Heart left ventricle (tissue), 16 donors: ENCODE data around the gene GPX4. TPM values are rescaled to one million over a fixed set of nuclear protein-coding genes. Genes with fewer than 3 reads are reported as not detected.

ENCODE experiments used
- ATAC-seq, 4 donors: fragments of 200-7000 bp; cut with Tn5 transposase; one replicate each; pipeline ENCODE4 v1.9.1; 2020 to 2022; ENCODE audit warnings: moderate library complexity in 4 of 4, mild to moderate bottlenecking in 3 of 4, moderate number of reproducible peaks in 1 of 4
- DNase-seq, 5 donors: peaks; one replicate each; pipeline ENCODE4 v3.0.0-alpha.2; 2020
- H3K27ac ChIP-seq, 12 donors: fragments of 200-600 bp; sonication (generic) in 4 of 12; one replicate each; pipeline versions ENCODE4 v1.5.0 to v1.8.0; 2016 to 2022; ENCODE audit warnings: mild to moderate bottlenecking in 2 of 12
- H3K27me3 ChIP-seq, 9 donors: fragments of 200-600 bp; sonication (generic) in 2 of 9; one replicate each; pipeline versions ENCODE4 v1.5.1 to v1.8.0; 2016 to 2022; ENCODE audit warnings: mild to moderate bottlenecking in 3 of 9
- H3K36me3 ChIP-seq, 9 donors: fragments of 200-600 bp; sonication (generic) in 2 of 9; one replicate each; pipeline versions ENCODE4 v1.5.0 to v1.8.0; 2018 to 2022; ENCODE audit warnings: mild to moderate bottlenecking in 2 of 9
- H3K4me1 ChIP-seq, 12 donors: fragments of 200-600 bp; sonication (generic) in 4 of 12; one replicate each; pipeline versions ENCODE4 v1.5.0 to v1.8.0; 2016 to 2022; ENCODE audit warnings: mild to moderate bottlenecking in 3 of 12
- H3K4me3 ChIP-seq, 12 donors: fragments of 200-600 bp; sonication (generic) in 4 of 12; one replicate each; pipeline versions ENCODE4 v1.5.0 to v1.8.0; 2017 to 2022; ENCODE audit warnings: mild to moderate bottlenecking in 9 of 12, moderate library complexity in 4 of 12
- H3K9me3 ChIP-seq, 12 donors: fragments of 200-600 bp; sonication (generic) in 4 of 12; one replicate each; pipeline versions ENCODE4 v1.5.0 to v1.8.0; 2016 to 2022; ENCODE audit warnings: mild to moderate bottlenecking in 1 of 12
- CTCF ChIP-seq, 12 donors: fragments of 200-600 bp; sonication (generic) in 4 of 12; IDR thresholded peaks; one replicate each; pipeline versions ENCODE4 v1.5.0 to v1.8.0; 2018 to 2022; ENCODE audit warnings: antibody characterized with exemption in 12 of 12, mild to moderate bottlenecking in 5 of 12
- POLR2A ChIP-seq, 2 donors: fragments of 450-650 bp; IDR thresholded peaks; one replicate each; pipeline ENCODE4 v1.6.1; 2017; ENCODE audit warnings: antibody characterized with exemption in 2 of 2, mild to moderate bottlenecking in 2 of 2, moderate library complexity in 2 of 2
- WGBS, 4 donors: extraction: QIAGEN DNeasy Blood & Tissue Kit in 2 of 4; methylation state at CpG; one replicate each; pipeline versions ENCODE4 v1.1.5 to v1.1.7; 2013 to 2018; 5-methylcytosine and 5-hydroxymethylcytosine counted together
- intact Hi-C, 10 donors: fragments of 100-400 bp; cut with DNase I; formaldehyde crosslinking; loops; one replicate each; pipeline versions ENCODE4 v1.11.1 to v1.14.2; 2022
- polyA plus RNA-seq, 2 donors: library from polyadenylated mRNA; stranded (reverse); fragments of 200-250 nt; gene quantifications; one replicate each; pipeline ENCODE4 v1.2.3, GENCODE V29; 2013
- total RNA-seq, 9 donors: library from RNA; depleted of rRNA in 2 of 9; stranded (reverse); fragments of >200 nt in 2 of 9; fragmentation: NEBNext Ultra II Directional in 3 of 9; extraction: Animal tissue kit (Norgen Biotek cat#: 25700) in 3 of 9; gene quantifications; one replicate each; pipeline versions ENCODE4 v1.1.0 to v1.2.4, GENCODE V29; 2016 to 2023
- donor health status: ischemic (EF 13 %, LVEDD 7.1; RV severe dilation, severe dysfunction).
- donor health status: healthy with polysubstance abuse.
- donor health status: DM: no; HTN: yes; CAD: no.
- donor health status: DM: no; HTN: no; CAD: no.
- donor health status: ischemic (EF 25% LVEDD 6.9; RV normal size, moderate dysfunction).
- donor health status: ischemic (EF 25% LVEDD 5.7; RV mildly dilated, moderate dysfunction).
- donor health status: healthy.
- donor health status: DM: yes; HTN: yes; CAD: no.
- donor health status: ischemic (EF 35%, LVEDD 5.7; RV mildly dilated, moderate dysfunction).
- donor health status: nonischemic (EF 11% LVEDD 7.7; RV severe dilation, severe dysfunction).
- donor health status: DM: yes; HTN: yes; CAD: no.
- donor health status: PGD.
- donor health status: ischemic (EF 29% LVEDD 5.4; RV normal size, mild dysfunction).
- donor health status: nonischemic (EF 23%, LVEDD 6.1; RV moderate dilation, normal function).

Gene GPX4
- total and polyA plus RNA-seq, 11 donors: 251 to 590 (median 326) TPM

GRCh38 chr19:1129535-1129934, 25.7 kb downstream of the GPX4 start:
- intact Hi-C loops: loop anchor here in 1 of 10 donors (5.0 kb wide), 1 partner anchor 48 kb away; no protein-coding TSS in a partner anchor
- ATAC-seq: no peak
- TF ChIP-seq CTCF (IDR thresholded peaks at IDR 0.05): no peak
- no peak for TF ChIP-seq POLR2A (IDR thresholded peaks at IDR 0.05)
- DNase-seq: no peak
- Histone ChIP-seq H3K27me3 (no peaks in the 10 kb centered on the region), H3K36me3 (peaks cover 4 to 62% (median 29%) of the 10 kb centered on the region in 9 donors), H3K9me3 (no peaks in the 10 kb centered on the region), H3K4me3 (peak overlapping the region in 1 of 12 donors; percentile 96), H3K4me1 (peaks cover 11 to 75% (median 24%) of the 10 kb centered on the region in 12 donors), H3K27ac (no peak overlapping the region)
- WGBS, 4 donors: 92 to 97% (median 95%) methylated on average over 12 to 18 of the region's 18 CpGs

- Histone ChIP-seq H3K4me3 (peak overlapping the region; percentile 42 to 96 (median 78)), H3K27me3 (no peaks in the 10 kb centered on the region), H3K9me3 (no peaks in the 10 kb centered on the region), H3K36me3 (peaks cover 4 to 53% (median 16%) of the 10 kb centered on the region in 9 donors), H3K4me1 (peaks cover 11 to 84% (median 29%) of the 10 kb centered on the region in 12 donors), H3K27ac (peak overlapping the region; percentile 67 to 100 (median 92))
- intact Hi-C loops: loop anchor here in 5 of 10 donors (5.0 kb wide), 2 partner anchors 41 to 51 kb away; partner anchors contain the start of gene SBNO2 (in 4 of the 5)
- DNase-seq (no peak), ATAC-seq (peak in 1 of 4 donors; percentile 2)
- no peak for TF ChIP-seq CTCF (IDR thresholded peaks at IDR 0.05)
- no peak for TF ChIP-seq POLR2A (IDR thresholded peaks at IDR 0.05)
- 67 to 77% (median 72%) methylated on average over 21 to 22 of the region's 22 CpGs for WGBS, 4 donors
These were observed 27.2 kb downstream of the GPX4 start for GRCh38 chr19:1130771-1131717.

GRCh38 chr19:1131718-1132551, 28.1 kb downstream of the GPX4 start:
- 0 to 42% (median 4%) methylated on average over 3 to 64 of the region's 64 CpGs for WGBS, 4 donors
- H3K4me1 ChIP-seq: peaks cover 11 to 83% (median 33%) of the 10 kb centered on the region in 12 donors

More at GRCh38 chr19:1131718-1132551, 28.1 kb downstream of the GPX4 start:
- peak; percentile 45 to 89 (median 86) for ATAC-seq
- DNase-seq: peak; percentile 89 to 94 (median 91)
- intact Hi-C loops: loop anchor here in 5 of 10 donors (1.0 to 5.0 kb wide), 3 partner anchors 20 to 50 kb away; partner anchors contain the start of gene SBNO2 (in 4 of the 5)
- peak in 1 of 2 donors; percentile 46 for TF ChIP-seq POLR2A (IDR thresholded peaks at IDR 0.05)
- peak in 5 of 12 donors; percentile 17 to 47 (median 26) for TF ChIP-seq CTCF (IDR thresholded peaks at IDR 0.05)
- Histone ChIP-seq H3K9me3 (no peaks in the 10 kb centered on the region), H3K27ac (peak overlapping the region; percentile 67 to 100 (median 92)), H3K4me3 (peak overlapping the region; percentile 42 to 96 (median 78)), H3K36me3 (peaks cover 2 to 52% (median 7%) of the 10 kb centered on the region in 9 donors), H3K27me3 (no peaks in the 10 kb centered on the region)
